HG02943 (cell line): ENCODE results near the gene CEP63.

Experiments used
- ATAC-seq: cut with Tn5 transposase; IDR thresholded peaks from one replicate; pipeline ENCODE4 v1.9.1; 2021; ENCODE audit warnings: mild to moderate bottlenecking, low read depth, moderate library complexity; ENCODE audit not compliant: unreplicated experiment

The CEP63 gene

GRCh38 chr3:134622806-134623365, 137.0 kb downstream of the CEP63 start:
- no peak for ATAC-seq

GRCh38 chr3:134623615-134624245, 137.9 kb downstream of the CEP63 start:
- ATAC-seq, result no peak
